ENCODE data around the gene CYGB. TPM values are rescaled to one million over a fixed set of nuclear protein-coding genes. Genes with fewer than 3 reads are reported as not detected.

Gene CYGB
- total and polyA plus RNA-seq, 2 of the 13 experiments (the other 11 are each of a cell fraction or from before 2014, with no cell fraction given): 18.9 to 27.1 TPM

GRCh38 chr17:76558198-76559095 lies 20.9 kb upstream of the CYGB start (continued):
- TF ChIP-seq, protein P1, sequence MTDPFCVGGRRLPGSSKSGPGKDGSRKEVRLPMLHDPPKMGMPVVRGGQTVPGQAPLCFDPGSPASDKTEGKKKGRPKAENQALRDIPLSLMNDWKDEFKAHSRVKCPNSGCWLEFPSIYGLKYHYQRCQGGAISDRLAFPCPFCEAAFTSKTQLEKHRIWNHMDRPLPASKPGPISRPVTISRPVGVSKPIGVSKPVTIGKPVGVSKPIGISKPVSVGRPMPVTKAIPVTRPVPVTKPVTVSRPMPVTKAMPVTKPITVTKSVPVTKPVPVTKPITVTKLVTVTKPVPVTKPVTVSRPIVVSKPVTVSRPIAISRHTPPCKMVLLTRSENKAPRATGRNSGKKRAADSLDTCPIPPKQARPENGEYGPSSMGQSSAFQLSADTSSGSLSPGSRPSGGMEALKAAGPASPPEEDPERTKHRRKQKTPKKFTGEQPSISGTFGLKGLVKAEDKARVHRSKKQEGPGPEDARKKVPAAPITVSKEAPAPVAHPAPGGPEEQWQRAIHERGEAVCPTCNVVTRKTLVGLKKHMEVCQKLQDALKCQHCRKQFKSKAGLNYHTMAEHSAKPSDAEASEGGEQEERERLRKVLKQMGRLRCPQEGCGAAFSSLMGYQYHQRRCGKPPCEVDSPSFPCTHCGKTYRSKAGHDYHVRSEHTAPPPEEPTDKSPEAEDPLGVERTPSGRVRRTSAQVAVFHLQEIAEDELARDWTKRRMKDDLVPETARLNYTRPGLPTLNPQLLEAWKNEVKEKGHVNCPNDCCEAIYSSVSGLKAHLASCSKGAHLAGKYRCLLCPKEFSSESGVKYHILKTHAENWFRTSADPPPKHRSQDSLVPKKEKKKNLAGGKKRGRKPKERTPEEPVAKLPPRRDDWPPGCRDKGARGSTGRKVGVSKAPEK (CRISPR knock-in tag; IDR thresholded peaks at IDR 0.05; ENCODE audit: borderline replicate concordance): no peak
- TF ChIP-seq KLF9 (CRISPR knock-in tag; IDR thresholded peaks at IDR 0.05; ENCODE audit: low read depth) (0 out of 2 replicates have a peak, but pooled peaks have one; percentile 4), ZNF431 (CRISPR knock-in tag; IDR thresholded peaks at IDR 0.05; ENCODE audit: borderline replicate concordance, low read depth) (no peak), HNRNPLL (IDR thresholded peaks at IDR 0.05; ENCODE audit: low read depth, low read length, poor library complexity, severe bottlenecking) (no peak), ZNF790 (CRISPR knock-in tag; IDR thresholded peaks at IDR 0.05; ENCODE audit: borderline replicate concordance) (no peak), ZFP37 (CRISPR knock-in tag; IDR thresholded peaks at IDR 0.05; ENCODE audit: borderline replicate concordance) (0 out of 2 replicates have a peak, but pooled peaks have one; percentile 52), CBX1 (IDR thresholded peaks at IDR 0.05; ENCODE audit: low read depth) (no peak), RBFOX2 (IDR thresholded peaks at IDR 0.05; ENCODE audit: low read depth, low read length) (peak; percentile 18; the same call in 1 of the 2 replicates), MTA1 (CRISPR knock-in tag; IDR thresholded peaks at IDR 0.05; ENCODE audit: borderline replicate concordance) (no peak), ASH2L (IDR thresholded peaks at IDR 0.05; ENCODE audit: insufficient read length, low read depth, low read length) (no peak), SP2 (CRISPR knock-in tag; IDR thresholded peaks at IDR 0.05) (peak; percentile 5; the same call in 1 of the 2 replicates), ZNF747 (CRISPR knock-in tag; IDR thresholded peaks at IDR 0.05; ENCODE audit: borderline replicate concordance) (no peak), ZNF138 (CRISPR knock-in tag; IDR thresholded peaks at IDR 0.05; ENCODE audit: low read depth) (no peak), ZNF124 (CRISPR knock-in tag; IDR thresholded peaks at IDR 0.05) (peak; percentile 60; the same call in 1 of the 2 replicates), HOXD1 (CRISPR knock-in tag; IDR thresholded peaks at IDR 0.05) (no peak), JUND (CRISPR knock-in tag; IDR thresholded peaks at IDR 0.05) (no peak), ZC3H4 (CRISPR knock-in tag; IDR thresholded peaks at IDR 0.05; ENCODE audit: borderline replicate concordance) (0 out of 2 replicates have a peak, but pooled peaks have one; percentile 22), SMAD3 (CRISPR knock-in tag; IDR thresholded peaks at IDR 0.05) (no peak; the same call in 1 of the 2 replicates)
- TF ChIP-seq, protein P2, sequence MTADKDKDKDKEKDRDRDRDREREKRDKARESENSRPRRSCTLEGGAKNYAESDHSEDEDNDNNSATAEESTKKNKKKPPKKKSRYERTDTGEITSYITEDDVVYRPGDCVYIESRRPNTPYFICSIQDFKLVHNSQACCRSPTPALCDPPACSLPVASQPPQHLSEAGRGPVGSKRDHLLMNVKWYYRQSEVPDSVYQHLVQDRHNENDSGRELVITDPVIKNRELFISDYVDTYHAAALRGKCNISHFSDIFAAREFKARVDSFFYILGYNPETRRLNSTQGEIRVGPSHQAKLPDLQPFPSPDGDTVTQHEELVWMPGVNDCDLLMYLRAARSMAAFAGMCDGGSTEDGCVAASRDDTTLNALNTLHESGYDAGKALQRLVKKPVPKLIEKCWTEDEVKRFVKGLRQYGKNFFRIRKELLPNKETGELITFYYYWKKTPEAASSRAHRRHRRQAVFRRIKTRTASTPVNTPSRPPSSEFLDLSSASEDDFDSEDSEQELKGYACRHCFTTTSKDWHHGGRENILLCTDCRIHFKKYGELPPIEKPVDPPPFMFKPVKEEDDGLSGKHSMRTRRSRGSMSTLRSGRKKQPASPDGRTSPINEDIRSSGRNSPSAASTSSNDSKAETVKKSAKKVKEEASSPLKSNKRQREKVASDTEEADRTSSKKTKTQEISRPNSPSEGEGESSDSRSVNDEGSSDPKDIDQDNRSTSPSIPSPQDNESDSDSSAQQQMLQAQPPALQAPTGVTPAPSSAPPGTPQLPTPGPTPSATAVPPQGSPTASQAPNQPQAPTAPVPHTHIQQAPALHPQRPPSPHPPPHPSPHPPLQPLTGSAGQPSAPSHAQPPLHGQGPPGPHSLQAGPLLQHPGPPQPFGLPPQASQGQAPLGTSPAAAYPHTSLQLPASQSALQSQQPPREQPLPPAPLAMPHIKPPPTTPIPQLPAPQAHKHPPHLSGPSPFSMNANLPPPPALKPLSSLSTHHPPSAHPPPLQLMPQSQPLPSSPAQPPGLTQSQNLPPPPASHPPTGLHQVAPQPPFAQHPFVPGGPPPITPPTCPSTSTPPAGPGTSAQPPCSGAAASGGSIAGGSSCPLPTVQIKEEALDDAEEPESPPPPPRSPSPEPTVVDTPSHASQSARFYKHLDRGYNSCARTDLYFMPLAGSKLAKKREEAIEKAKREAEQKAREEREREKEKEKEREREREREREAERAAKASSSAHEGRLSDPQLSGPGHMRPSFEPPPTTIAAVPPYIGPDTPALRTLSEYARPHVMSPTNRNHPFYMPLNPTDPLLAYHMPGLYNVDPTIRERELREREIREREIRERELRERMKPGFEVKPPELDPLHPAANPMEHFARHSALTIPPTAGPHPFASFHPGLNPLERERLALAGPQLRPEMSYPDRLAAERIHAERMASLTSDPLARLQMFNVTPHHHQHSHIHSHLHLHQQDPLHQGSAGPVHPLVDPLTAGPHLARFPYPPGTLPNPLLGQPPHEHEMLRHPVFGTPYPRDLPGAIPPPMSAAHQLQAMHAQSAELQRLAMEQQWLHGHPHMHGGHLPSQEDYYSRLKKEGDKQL (CRISPR knock-in tag; IDR thresholded peaks at IDR 0.05; ENCODE audit: low read depth): no peak
- TF ChIP-seq, protein P3, sequence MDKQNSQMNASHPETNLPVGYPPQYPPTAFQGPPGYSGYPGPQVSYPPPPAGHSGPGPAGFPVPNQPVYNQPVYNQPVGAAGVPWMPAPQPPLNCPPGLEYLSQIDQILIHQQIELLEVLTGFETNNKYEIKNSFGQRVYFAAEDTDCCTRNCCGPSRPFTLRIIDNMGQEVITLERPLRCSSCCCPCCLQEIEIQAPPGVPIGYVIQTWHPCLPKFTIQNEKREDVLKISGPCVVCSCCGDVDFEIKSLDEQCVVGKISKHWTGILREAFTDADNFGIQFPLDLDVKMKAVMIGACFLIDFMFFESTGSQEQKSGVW (CRISPR knock-in tag; IDR thresholded peaks at IDR 0.05; ENCODE audit: borderline replicate concordance): no peak
